ENCODE measurements around the gene PEAK1. TPM values are rescaled to one million over a fixed set of nuclear protein-coding genes. Genes with fewer than 3 reads are reported as not detected.

The PEAK1 gene
- 128 and 133 TPM in 2 replicates for total RNA-seq

- peak; percentile 98 for DNase-seq (ENCODE audit: insufficient read length, low spot score, missing footprints)
- peak within 1 kb of the TSS; percentile 97 for H2AFZ ChIP-seq (ENCODE audit: low read length)
- peaks cover 90% of the 10 kb centered on the region for H3K79me2 ChIP-seq (ENCODE audit: insufficient read depth, low read length)
- no peaks in the 10 kb centered on the region for H3K27me3 ChIP-seq (ENCODE audit: insufficient read depth, low read length)
- H3K36me3 ChIP-seq (ENCODE audit: insufficient read depth, low read length), result no peaks in the 10 kb centered on the region
- H4K20me1 ChIP-seq (ENCODE audit: insufficient read depth, low read length), result peaks cover 43% of the 10 kb centered on the region
- H3K9me3 ChIP-seq (ENCODE audit: low read depth, low read length), result no peaks in the 10 kb centered on the region
- no peak for TF ChIP-seq CTCF (IDR thresholded peaks at IDR 0.05; ENCODE audit: extremely low read depth, low read depth, low read length)
- H3K4me2 ChIP-seq (ENCODE audit: insufficient read depth, low read length), result peak within 1 kb of the TSS; percentile 94
- H3K27ac ChIP-seq (ENCODE audit: low read depth, low read length), result peak within 1 kb of the TSS; percentile 98
- H3K4me3 ChIP-seq (ENCODE audit: insufficient read depth, low read length), result peak within 1 kb of the TSS; percentile 99
- H3K4me1 ChIP-seq (ENCODE audit: insufficient read depth, low read length), result peaks cover 37% of the 10 kb centered on the region
These were observed at the start of gene PEAK1 for GRCh38 chr15:77419836-77420609. Gene PEAK1 (minus strand): TSS chr15:77420104. CDS start chr15:77181926, 238,178 bp downstream.

GRCh38 chr15:77468896-77469295 lies 49.0 kb upstream of the PEAK1 start:
- Histone ChIP-seq H3K27me3 (ENCODE audit: insufficient read depth, low read length) (no peaks in the 10 kb centered on the region), H3K4me2 (ENCODE audit: insufficient read depth, low read length) (no peak overlapping the region), H4K20me1 (ENCODE audit: insufficient read depth, low read length) (no peaks in the 10 kb centered on the region), H3K4me3 (ENCODE audit: insufficient read depth, low read length) (no peak overlapping the region), H3K27ac (ENCODE audit: low read depth, low read length) (no peak overlapping the region), H3K36me3 (ENCODE audit: insufficient read depth, low read length) (peaks cover 50% of the 10 kb centered on the region), H3K4me1 (ENCODE audit: insufficient read depth, low read length) (peaks cover 6% of the 10 kb centered on the region), H3K9me3 (ENCODE audit: low read depth, low read length) (no peaks in the 10 kb centered on the region), H3K79me2 (ENCODE audit: insufficient read depth, low read length) (no peaks in the 10 kb centered on the region), H2AFZ (ENCODE audit: low read length) (no peak overlapping the region)
- no peak for TF ChIP-seq CTCF (IDR thresholded peaks at IDR 0.05; ENCODE audit: extremely low read depth, low read depth, low read length)
- DNase-seq (ENCODE audit: insufficient read length, low spot score, missing footprints), result no peak

GRCh38 chr15:77466521-77466920 lies 46.6 kb upstream of the PEAK1 start:
- H2AFZ ChIP-seq (ENCODE audit: low read length), result no peak overlapping the region
- no peak overlapping the region for H3K4me2 ChIP-seq (ENCODE audit: insufficient read depth, low read length)
- H4K20me1 ChIP-seq (ENCODE audit: insufficient read depth, low read length), result no peaks in the 10 kb centered on the region
- no peak for TF ChIP-seq CTCF (IDR thresholded peaks at IDR 0.05; ENCODE audit: extremely low read depth, low read depth, low read length)
- H3K27me3 ChIP-seq (ENCODE audit: insufficient read depth, low read length), result no peaks in the 10 kb centered on the region
- peaks cover 47% of the 10 kb centered on the region for H3K36me3 ChIP-seq (ENCODE audit: insufficient read depth, low read length)
- DNase-seq (ENCODE audit: insufficient read length, low spot score, missing footprints), result no peak
- no peaks in the 10 kb centered on the region for H3K9me3 ChIP-seq (ENCODE audit: low read depth, low read length)
- no peak overlapping the region for H3K27ac ChIP-seq (ENCODE audit: low read depth, low read length)
- peaks cover 6% of the 10 kb centered on the region for H3K79me2 ChIP-seq (ENCODE audit: insufficient read depth, low read length)
- H3K4me1 ChIP-seq (ENCODE audit: insufficient read depth, low read length), result peaks cover 4% of the 10 kb centered on the region
- no peak overlapping the region for H3K4me3 ChIP-seq (ENCODE audit: insufficient read depth, low read length)

GRCh38 chr15:77464129-77464865 lies 44.4 kb upstream of the PEAK1 start:
- Histone ChIP-seq H3K36me3 (ENCODE audit: insufficient read depth, low read length) (peaks cover 45% of the 10 kb centered on the region), H3K4me1 (ENCODE audit: insufficient read depth, low read length) (peaks cover 7% of the 10 kb centered on the region), H4K20me1 (ENCODE audit: insufficient read depth, low read length) (no peaks in the 10 kb centered on the region), H3K9me3 (ENCODE audit: low read depth, low read length) (no peaks in the 10 kb centered on the region), H3K79me2 (ENCODE audit: insufficient read depth, low read length) (peaks cover 8% of the 10 kb centered on the region), H3K27me3 (ENCODE audit: insufficient read depth, low read length) (no peaks in the 10 kb centered on the region), H3K27ac (ENCODE audit: low read depth, low read length) (no peak overlapping the region), H3K4me3 (ENCODE audit: insufficient read depth, low read length) (no peak overlapping the region), H3K4me2 (ENCODE audit: insufficient read depth, low read length) (no peak overlapping the region), H2AFZ (ENCODE audit: low read length) (no peak overlapping the region)
- DNase-seq (ENCODE audit: insufficient read length, low spot score, missing footprints), result no peak
- TF ChIP-seq CTCF (IDR thresholded peaks at IDR 0.05; ENCODE audit: extremely low read depth, low read depth, low read length), result no peak

Data from osteoblast (primary cell).